Liver (tissue), 3 donors: ENCODE data around the gene ADNP.

Experiments
- CTCF ChIP-seq: fragments of 150-350 bp; IDR thresholded peaks from 2 replicates; pipeline ENCODE4 v1.5.1; 2017; ENCODE audit warnings: improper control_type of control experiment, low read depth, low read length; ENCODE audit not compliant: missing input control
- EGR1 ChIP-seq, 2 donors: IDR thresholded peaks; 2 replicates each; pipeline ENCODE4 v1.6.1; 2016 to 2018; ENCODE audit warnings: antibody characterized with exemption in 2 of 2, low read depth in 2 of 2
- FOXA1 ChIP-seq: IDR thresholded peaks from 2 replicates; pipeline ENCODE4 v1.6.1; 2016; ENCODE audit warnings: antibody characterized with exemption
- GABPA ChIP-seq, 2 donors: IDR thresholded peaks in 1 of 2; conservative IDR thresholded peaks in 1 of 2; 2 replicates each; pipeline ENCODE4 v1.6.1; 2016; ENCODE audit warnings: antibody characterized with exemption in 2 of 2, mild to moderate bottlenecking in 1 of 2, moderate library complexity in 1 of 2
- HNF4A ChIP-seq, 2 donors: conservative IDR thresholded peaks; 2 replicates each; pipeline ENCODE4 v1.6.1; 2016; ENCODE audit warnings: antibody characterized with exemption in 2 of 2, mild to moderate bottlenecking in 2 of 2
- HNF4G ChIP-seq: IDR thresholded peaks from 2 replicates; pipeline ENCODE4 v1.6.1; 2016; ENCODE audit warnings: antibody characterized with exemption
- JUND ChIP-seq, 2 donors: IDR thresholded peaks; 2 replicates each; pipeline ENCODE4 v1.6.1; 2016; ENCODE audit warnings: antibody characterized with exemption in 2 of 2
- MAX ChIP-seq: IDR thresholded peaks from 2 replicates; pipeline ENCODE4 v1.6.1; 2016; ENCODE audit warnings: antibody characterized with exemption
- RAD21 ChIP-seq, 2 donors: IDR thresholded peaks; 2 replicates each; pipeline ENCODE4 v1.6.1; 2016; ENCODE audit warnings: antibody characterized with exemption in 2 of 2, mild to moderate bottlenecking in 2 of 2
- REST ChIP-seq: IDR thresholded peaks from 2 replicates; pipeline ENCODE4 v1.6.1; 2016; ENCODE audit warnings: antibody characterized with exemption, mild to moderate bottlenecking
- RXRA ChIP-seq, 2 donors: IDR thresholded peaks; 2 replicates each; pipeline ENCODE4 v1.6.1; 2017 to 2018; ENCODE audit warnings: antibody characterized with exemption in 2 of 2, mild to moderate bottlenecking in 1 of 2
- SP1 ChIP-seq: IDR thresholded peaks from 2 replicates; pipeline ENCODE4 v1.6.1; 2018; ENCODE audit warnings: antibody characterized with exemption, mild to moderate bottlenecking
- TAF1 ChIP-seq: conservative IDR thresholded peaks from 2 replicates; pipeline ENCODE4 v1.6.1; 2016; ENCODE audit warnings: antibody characterized with exemption, mild to moderate bottlenecking
- YY1 ChIP-seq: IDR thresholded peaks from 2 replicates; pipeline ENCODE4 v1.6.1; 2016; ENCODE audit warnings: antibody characterized with exemption, mild to moderate bottlenecking
- donor health status: healthy.
- donor health status: healthy.

GRCh38 chr20:50929299-50930138 is 1.7 kb downstream of the ADNP start:
- TF ChIP-seq CTCF, result peak; percentile 79
- TF ChIP-seq REST, result peak; percentile 29
- no peak for TF ChIP-seq EGR1 (IDR thresholded peaks at IDR 0.05; ENCODE audit: low read depth in 2 of 2)
- TF ChIP-seq TAF1, result no peak
- TF ChIP-seq RAD21 (IDR thresholded peaks at IDR 0.05), result peak; percentile 83 to 88
- peak in 1 of 2 donors; percentile 71 for TF ChIP-seq JUND (IDR thresholded peaks at IDR 0.05)
- no peak for TF ChIP-seq HNF4G
- peak; percentile 82 to 95 for TF ChIP-seq RXRA (IDR thresholded peaks at IDR 0.05)
- TF ChIP-seq SP1, result peak; percentile 88
- TF ChIP-seq HNF4A (conservative IDR thresholded peaks at IDR 0.05), result peak in 1 of 2 donors; percentile 56
- TF ChIP-seq GABPA (IDR thresholded peaks at IDR 0.05 in 1 of 2, conservative IDR thresholded peaks at IDR 0.05 in 1 of 2), result peak; percentile 34 to 55
- no peak for TF ChIP-seq FOXA1
- TF ChIP-seq MAX, result no peak
- peak; percentile 55 for TF ChIP-seq YY1
